Brain pericyte (primary cell): ENCODE results near the gene CAPN9.
"Not testable (repeated sequence)": the region's sequence is repeated elsewhere in the genome, so short reads cannot be mapped to it uniquely, and the experiment has no call there.

ENCODE experiments used
- DNase-seq: peaks from one replicate; pipeline ENCODE4 v3.0.0-alpha.2; 2012; ENCODE audit warnings: low read depth, low spot score

The CAPN9 gene

GRCh38 chr1:230767859-230768612 lies 20.8 kb downstream of the CAPN9 start:
- not testable (repeated sequence) for DNase-seq

GRCh38 chr1:230768903-230769570 lies 21.8 kb downstream of the CAPN9 start:
- no peak for DNase-seq

- DNase-seq: no peak
These were observed 23.1 kb downstream of the CAPN9 start for GRCh38 chr1:230770317-230770716.

GRCh38 chr1:230771773-230772354 lies 24.7 kb downstream of the CAPN9 start:
- DNase-seq: no peak

GRCh38 chr1:230772457-230773395 lies 25.5 kb downstream of the CAPN9 start:
- no peak for DNase-seq

- no peak for DNase-seq
These were observed 26.3 kb downstream of the CAPN9 start for GRCh38 chr1:230773396-230774033.

- no peak for DNase-seq
These were observed 31.9 kb downstream of the CAPN9 start for GRCh38 chr1:230778916-230779590.

GRCh38 chr1:230781131-230781530 lies 33.9 kb downstream of the CAPN9 start:
- DNase-seq: no peak

- DNase-seq: no peak
These were observed 34.4 kb downstream of the CAPN9 start for GRCh38 chr1:230781594-230781993.

- no peak for DNase-seq
These were observed 37.0 kb downstream of the CAPN9 start for GRCh38 chr1:230784163-230784562.

- no peak for DNase-seq
These were observed 38.6 kb downstream of the CAPN9 start for GRCh38 chr1:230785636-230786384.

- DNase-seq: no peak
These were observed 39.2 kb downstream of the CAPN9 start for GRCh38 chr1:230786385-230786753.

- DNase-seq: no peak
These were observed 40.3 kb downstream of the CAPN9 start for GRCh38 chr1:230787471-230787870.

GRCh38 chr1:230788561-230789275 lies 41.5 kb downstream of the CAPN9 start:
- no peak for DNase-seq

- DNase-seq: no peak
These were observed 42.8 kb downstream of the CAPN9 start for GRCh38 chr1:230790026-230790425.

- DNase-seq: no peak
These were observed 44.9 kb downstream of the CAPN9 start for GRCh38 chr1:230791986-230792564.

GRCh38 chr1:230792691-230793462 lies 45.7 kb downstream of the CAPN9 start:
- no peak for DNase-seq

GRCh38 chr1:230793463-230793745 lies 46.2 kb downstream of the CAPN9 start:
- no peak for DNase-seq
